Suprapubic skin (tissue), 4 donors: Measurements from ENCODE around the gene RPS18. TPM values are rescaled to one million over a fixed set of nuclear protein-coding genes. Genes with fewer than 3 reads are reported as not detected.

Experiments used
- DNase-seq, 2 donors: peaks; one replicate each; pipeline ENCODE4 v3.0.0-alpha.2; 2019; ENCODE audit warnings: low spot score in 2 of 2
- H3K27ac ChIP-seq: fragments of 200-600 bp; sonication (generic); one replicate; pipeline ENCODE4 v1.5.1; 2019
- H3K27me3 ChIP-seq: fragments of 200-600 bp; sonication (generic); one replicate; pipeline ENCODE4 v1.5.1; 2019
- H3K36me3 ChIP-seq: fragments of 200-600 bp; sonication (generic); one replicate; pipeline ENCODE4 v1.5.1; 2019
- H3K4me1 ChIP-seq: fragments of 200-600 bp; sonication (generic); one replicate; pipeline ENCODE4 v1.5.1; 2019
- H3K4me3 ChIP-seq: fragments of 200-600 bp; sonication (generic); one replicate; pipeline ENCODE4 v1.5.1; 2019; ENCODE audit warnings: mild to moderate bottlenecking
- H3K9me3 ChIP-seq: fragments of 200-600 bp; sonication (generic); one replicate; pipeline ENCODE4 v1.5.1; 2019
- CTCF ChIP-seq, 2 donors: fragments of 200-600 bp in 1 of 2; fragments of 450-650 bp in 1 of 2; sonication (generic) in 1 of 2; IDR thresholded peaks; one replicate each; pipeline ENCODE4 v1.5.1; 2016 to 2019; ENCODE audit warnings: antibody characterized with exemption in 2 of 2, mild to moderate bottlenecking in 1 of 2, moderate library complexity in 1 of 2
- EP300 ChIP-seq: sonication (generic); formaldehyde crosslinking; IDR thresholded peaks from one replicate; pipeline ENCODE4 v1.6.1; 2017; ENCODE audit warnings: antibody characterized with exemption
- POLR2A ChIP-seq, 2 donors: fragments of 450-650 bp; IDR thresholded peaks; one replicate each; pipeline ENCODE4 v1.6.1; 2017; ENCODE audit warnings: antibody characterized with exemption in 2 of 2, mild to moderate bottlenecking in 2 of 2, moderate library complexity in 2 of 2
- POLR2AphosphoS5 ChIP-seq, 3 donors: sonication (generic); formaldehyde crosslinking; IDR thresholded peaks; one replicate each; pipeline ENCODE4 v1.6.1; 2017; ENCODE audit warnings: antibody characterized with exemption in 3 of 3
- WGBS: methylation state at CpG from one replicate; pipeline ENCODE4 v1.1.5; 2018; 5-methylcytosine and 5-hydroxymethylcytosine counted together
- total RNA-seq, 4 donors: library from RNA; depleted of rRNA; stranded (reverse); fragments of >200 nt; gene quantifications; one replicate each; pipeline ENCODE4 v1.1.0, GENCODE V29; 2016

Gene RPS18
- total RNA-seq, 4 donors from 2014 or later = 2,261 to 4,381 (median 4,042) TPM

- Histone ChIP-seq H3K36me3 (peaks cover 14% of the 10 kb centered on the region), H3K9me3 (no peaks in the 10 kb centered on the region), H3K27ac (peak overlapping the region; percentile 96), H3K27me3 (no peaks in the 10 kb centered on the region), H3K4me1 (peaks cover 65% of the 10 kb centered on the region), H3K4me3 (peak overlapping the region; percentile 81)
- peak in 1 of 2 donors; percentile 81 for DNase-seq
- 39% methylated on average over 43 of the region's 47 CpGs for WGBS
- TF ChIP-seq EP300 (no peak), CTCF (IDR thresholded peaks at IDR 0.05) (no peak), POLR2AphosphoS5 (IDR thresholded peaks at IDR 0.05) (no peak), POLR2A (IDR thresholded peaks at IDR 0.05) (no peak)
Observed at GRCh38 chr6:33314943-33315792, 43.3 kb downstream of the RPS18 start.

GRCh38 chr6:33315793-33316602 is 44.1 kb downstream of the RPS18 start:
- no peak overlapping the region for H3K4me3 ChIP-seq
- H3K36me3 ChIP-seq = peaks cover 22% of the 10 kb centered on the region
- peak in 1 of 2 donors; percentile 65 for DNase-seq
- H3K9me3 ChIP-seq = no peaks in the 10 kb centered on the region
- WGBS = 91% methylated on average over 10 of the region's 17 CpGs
- TF ChIP-seq POLR2AphosphoS5 (IDR thresholded peaks at IDR 0.05) (no peak), CTCF (IDR thresholded peaks at IDR 0.05) (no peak), EP300 (no peak), POLR2A (IDR thresholded peaks at IDR 0.05) (no peak)
- peaks cover 72% of the 10 kb centered on the region for H3K4me1 ChIP-seq
- no peaks in the 10 kb centered on the region for H3K27me3 ChIP-seq
- H3K27ac ChIP-seq = no peak overlapping the region

GRCh38 chr6:33316603-33317418 is 44.9 kb downstream of the RPS18 start:
- Histone ChIP-seq H3K9me3 (no peaks in the 10 kb centered on the region), H3K36me3 (peaks cover 22% of the 10 kb centered on the region), H3K4me3 (peak overlapping the region; percentile 50), H3K27me3 (no peaks in the 10 kb centered on the region), H3K27ac (peak overlapping the region; percentile 74), H3K4me1 (peaks cover 72% of the 10 kb centered on the region)
- peak in 1 of 2 donors; percentile 76 for DNase-seq
- TF ChIP-seq POLR2A (IDR thresholded peaks at IDR 0.05) (no peak), CTCF (IDR thresholded peaks at IDR 0.05) (no peak), EP300 (no peak), POLR2AphosphoS5 (IDR thresholded peaks at IDR 0.05) (no peak)
- 76% methylated on average over 19 of the region's 19 CpGs for WGBS

- Histone ChIP-seq H3K4me1 (peaks cover 72% of the 10 kb centered on the region), H3K9me3 (no peaks in the 10 kb centered on the region), H3K4me3 (peak overlapping the region; percentile 50), H3K36me3 (peaks cover 22% of the 10 kb centered on the region), H3K27me3 (no peaks in the 10 kb centered on the region), H3K27ac (peak overlapping the region; percentile 74)
- whole genome bisulfite sequencing = 7% methylated on average over 14 of the region's 27 CpGs
- DNase-seq = peak in 1 of 2 donors; percentile 87
- TF ChIP-seq POLR2A (IDR thresholded peaks at IDR 0.05) = no peak
- TF ChIP-seq CTCF (IDR thresholded peaks at IDR 0.05) = no peak
- TF ChIP-seq POLR2AphosphoS5 (IDR thresholded peaks at IDR 0.05) = no peak
- no peak for TF ChIP-seq EP300
Observed at GRCh38 chr6:33317419-33317668, 45.5 kb downstream of the RPS18 start.
